Breast epithelium (tissue), 4 donors: Measurements from ENCODE around the gene DCLK3. TPM values are rescaled to one million over a fixed set of nuclear protein-coding genes. Genes with fewer than 3 reads are reported as not detected.
A peak's percentile ranks its signal among the peaks of the same experiment; 100 is the strongest.

Source experiments
- DNase-seq, 2 donors: peaks; one replicate each; pipeline ENCODE4 v3.0.0-alpha.2; 2019; ENCODE audit warnings: low spot score in 2 of 2
- H3K27ac ChIP-seq, 2 donors: fragments of 200-600 bp; sonication (generic) in 1 of 2; one replicate each; pipeline ENCODE4 v1.5.1; 2016 to 2019; ENCODE audit warnings: mild to moderate bottlenecking in 1 of 2
- H3K27me3 ChIP-seq, 2 donors: fragments of 200-600 bp; sonication (generic) in 1 of 2; one replicate each; pipeline versions ENCODE4 v1.5.1 to v1.6.0; 2017 to 2019; ENCODE audit warnings: control low read depth in 1 of 2, mild to moderate bottlenecking in 1 of 2
- H3K36me3 ChIP-seq: fragments of 200-600 bp; one replicate; pipeline ENCODE4 v1.5.1; 2019
- H3K4me1 ChIP-seq, 2 donors: fragments of 200-600 bp; sonication (generic); one replicate each; pipeline ENCODE4 v1.5.1; 2016 to 2019; ENCODE audit warnings: control low read depth in 1 of 2
- H3K4me3 ChIP-seq, 3 donors: fragments of 200-600 bp; sonication (generic); 1 replicate in 2 of 3; 2 replicates in 1 of 3; pipeline ENCODE4 v1.5.1; 2016 to 2019; ENCODE audit warnings: mild to moderate bottlenecking in 3 of 3, moderate library complexity in 2 of 3
- H3K9me3 ChIP-seq, 2 donors: fragments of 200-600 bp; sonication (generic) in 1 of 2; one replicate each; pipeline ENCODE4 v1.5.1; 2016 to 2019; ENCODE audit warnings: control low read depth in 1 of 2
- CTCF ChIP-seq, 3 donors: fragments of 450-650 bp; IDR thresholded peaks; one replicate each; pipeline ENCODE4 v1.5.1; 2016 to 2017; ENCODE audit warnings: antibody characterized with exemption in 3 of 3, mild to moderate bottlenecking in 3 of 3, moderate library complexity in 3 of 3
- POLR2A ChIP-seq: fragments of 450-650 bp; IDR thresholded peaks from one replicate; pipeline ENCODE4 v1.6.1; 2016; ENCODE audit warnings: antibody characterized with exemption, mild to moderate bottlenecking, moderate library complexity
- POLR2AphosphoS5 ChIP-seq, 3 donors: sonication (generic); formaldehyde crosslinking; IDR thresholded peaks; one replicate each; pipeline ENCODE4 v1.6.1; 2017; ENCODE audit warnings: antibody characterized with exemption in 3 of 3
- intact Hi-C: fragments of 100-400 bp; cut with DNase I; formaldehyde crosslinking; loops from one replicate; pipeline ENCODE4 v1.15.1; 2023; ENCODE audit warnings: low total_unique reads
- total RNA-seq, 3 donors: library from RNA; depleted of rRNA; stranded (reverse); fragments of >200 nt; gene quantifications; one replicate each; pipeline ENCODE4 v1.1.0, GENCODE V29; 2016

Gene DCLK3
- total RNA-seq, 3 donors from 2014 or later = 0.16 TPM; not detected in 2

GRCh38 chr3:36762918-36763849 is 1.2 kb downstream of the DCLK3 start:
- TF ChIP-seq POLR2AphosphoS5 (IDR thresholded peaks at IDR 0.05) (no peak), POLR2A (no peak), CTCF (IDR thresholded peaks at IDR 0.05) (no peak)
- no peaks in the 10 kb centered on the region for H3K36me3 ChIP-seq
- no peak for DNase-seq
- intact Hi-C loops = no loop called here
- no peaks in the 10 kb centered on the region for H3K9me3 ChIP-seq
- peaks cover 2 to 22% of the 10 kb centered on the region in 2 donors for H3K27me3 ChIP-seq
- no peaks in the 10 kb centered on the region for H3K4me1 ChIP-seq
- H3K4me3 ChIP-seq = peak overlapping the region; percentile 22 to 69 (median 50)
- H3K27ac ChIP-seq = no peak overlapping the region

DNA sequence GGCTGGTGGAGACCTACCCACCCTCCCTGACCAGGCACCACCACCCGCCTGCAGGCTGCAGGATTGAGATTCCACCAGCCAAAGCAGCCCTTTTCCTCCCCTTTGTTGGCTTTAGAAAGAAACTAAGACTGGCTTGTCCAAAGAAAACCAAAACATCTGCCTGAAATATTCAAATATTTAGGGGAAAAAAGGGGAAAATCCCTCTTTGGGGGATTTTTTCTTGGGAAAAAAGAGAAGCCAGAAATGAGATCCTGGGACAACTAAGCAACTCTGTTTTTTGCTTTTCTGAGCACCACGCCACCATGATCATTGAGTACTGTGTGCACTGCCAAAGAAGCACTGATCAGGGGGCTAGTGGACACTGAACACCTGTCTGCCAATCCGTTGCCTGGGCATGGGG is 2.6 kb downstream of the DCLK3 start:
- no peak overlapping the region for H3K4me3 ChIP-seq
- peaks cover 2 to 22% of the 10 kb centered on the region in 2 donors for H3K27me3 ChIP-seq
- no peaks in the 10 kb centered on the region for H3K4me1 ChIP-seq
- no peak for TF ChIP-seq CTCF (IDR thresholded peaks at IDR 0.05)
- TF ChIP-seq POLR2A = no peak
- TF ChIP-seq POLR2AphosphoS5 (IDR thresholded peaks at IDR 0.05) = no peak
- H3K9me3 ChIP-seq = no peaks in the 10 kb centered on the region
- no peak overlapping the region for H3K27ac ChIP-seq
- no peak for DNase-seq
- intact Hi-C loops = no loop called here
- no peaks in the 10 kb centered on the region for H3K36me3 ChIP-seq

GRCh38 chr3:36756269-36756668 is 8.1 kb downstream of the DCLK3 start:
- DNase-seq = no peak
- peaks cover 0 to 5% of the 10 kb centered on the region in 2 donors for H3K27me3 ChIP-seq
- no peak overlapping the region for H3K27ac ChIP-seq
- intact Hi-C loops = no loop called here
- H3K4me1 ChIP-seq = no peaks in the 10 kb centered on the region
- H3K9me3 ChIP-seq = no peaks in the 10 kb centered on the region
- H3K36me3 ChIP-seq = no peaks in the 10 kb centered on the region
- no peak overlapping the region for H3K4me3 ChIP-seq
- TF ChIP-seq CTCF (IDR thresholded peaks at IDR 0.05) = no peak
- no peak for TF ChIP-seq POLR2AphosphoS5 (IDR thresholded peaks at IDR 0.05)
- no peak for TF ChIP-seq POLR2A

- no peak overlapping the region for H3K27ac ChIP-seq
- no peak for DNase-seq
- no peaks in the 10 kb centered on the region for H3K27me3 ChIP-seq
- H3K4me1 ChIP-seq = no peaks in the 10 kb centered on the region
- no peak overlapping the region for H3K4me3 ChIP-seq
- H3K9me3 ChIP-seq = no peaks in the 10 kb centered on the region
- TF ChIP-seq POLR2AphosphoS5 (IDR thresholded peaks at IDR 0.05) = no peak
- no peak for TF ChIP-seq POLR2A
- no peak for TF ChIP-seq CTCF (IDR thresholded peaks at IDR 0.05)
- no peaks in the 10 kb centered on the region for H3K36me3 ChIP-seq
- intact Hi-C loops = no loop called here
Measured at GRCh38 chr3:36751326-36751725, 13.0 kb downstream of the DCLK3 start.

- Histone ChIP-seq H3K9me3 (no peaks in the 10 kb centered on the region), H3K4me1 (no peaks in the 10 kb centered on the region), H3K27me3 (no peaks in the 10 kb centered on the region), H3K27ac (no peak overlapping the region), H3K4me3 (no peak overlapping the region), H3K36me3 (no peaks in the 10 kb centered on the region)
- intact Hi-C loops = no loop called here
- DNase-seq = no peak
- no peak for TF ChIP-seq CTCF (IDR thresholded peaks at IDR 0.05)
Measured at GRCh38 chr3:36750737-36751136, 13.6 kb downstream of the DCLK3 start.
